ENCODE data around the gene PPP1R37. TPM values are rescaled to one million over a fixed set of nuclear protein-coding genes. Genes with fewer than 3 reads are reported as not detected.

The PPP1R37 gene
- total RNA-seq, 1 experiment from 2014 or later, result 45.7 TPM

GRCh38 chr19:45163751-45164460, 70.9 kb downstream of the PPP1R37 start:
- TF ChIP-seq CTCF (IDR thresholded peaks at IDR 0.05; ENCODE audit: unreplicated experiment), result no peak
- H3K4me1 Mint-ChIP-seq (ENCODE audit: low read depth, unreplicated experiment), result peaks cover 33% of the 10 kb centered on the region
- H3K9me3 Mint-ChIP-seq (ENCODE audit: low read depth, unreplicated experiment), result no peaks in the 10 kb centered on the region
- peaks cover 57% of the 10 kb centered on the region for H3K36me3 Mint-ChIP-seq (ENCODE audit: insufficient read depth, unreplicated experiment)
- intact Hi-C loops (cut with micrococcal nuclease; ENCODE audit: unreplicated experiment), result no loop called here
- CTCF ChIA-PET, result interaction anchor here (0.8 to 1.1 kb wide), 4 partner anchors 10 to 162 kb away, joined by 3 to 13 read pairs (median 4); partner anchors contain the start of genes BLOC1S3 and TRAPPC6A
- no peak overlapping the region for H3K27ac Mint-ChIP-seq (ENCODE audit: unreplicated experiment)
- BruUV-seq (replicated peaks), result no TSS peak
- no peak for DNase-seq
- no peak overlapping the region for H3K4me3 Mint-ChIP-seq (ENCODE audit: low read depth, unreplicated experiment)
- peaks cover under 1% of the 10 kb centered on the region for H3K27me3 Mint-ChIP-seq (ENCODE audit: unreplicated experiment)

- Mint-ChIP-seq H3K27me3 (ENCODE audit: unreplicated experiment) (no peaks in the 10 kb centered on the region), H3K9me3 (ENCODE audit: low read depth, unreplicated experiment) (no peaks in the 10 kb centered on the region), H3K4me3 (ENCODE audit: low read depth, unreplicated experiment) (no peak overlapping the region), H3K4me1 (ENCODE audit: low read depth, unreplicated experiment) (peaks cover 33% of the 10 kb centered on the region), H3K36me3 (ENCODE audit: insufficient read depth, unreplicated experiment) (peaks cover 55% of the 10 kb centered on the region), H3K27ac (ENCODE audit: unreplicated experiment) (no peak overlapping the region)
- no TSS peak for BruUV-seq (replicated peaks)
- intact Hi-C loops (cut with micrococcal nuclease; ENCODE audit: unreplicated experiment), result no loop called here
- no peak for TF ChIP-seq CTCF (IDR thresholded peaks at IDR 0.05; ENCODE audit: unreplicated experiment)
- peak; percentile 87 for DNase-seq
- CTCF ChIA-PET, result interaction anchor here (0.6 to 1.1 kb wide), 5 partner anchors 9 to 228 kb away, joined by 3 to 13 read pairs (median 3); partner anchors contain the start of genes BLOC1S3 and TRAPPC6A
Observed at GRCh38 chr19:45164577-45165335, 71.8 kb downstream of the PPP1R37 start.

- no peaks in the 10 kb centered on the region for H3K27me3 Mint-ChIP-seq (ENCODE audit: unreplicated experiment)
- intact Hi-C loops (cut with micrococcal nuclease; ENCODE audit: unreplicated experiment), result no loop called here
- peaks cover 36% of the 10 kb centered on the region for H3K36me3 Mint-ChIP-seq (ENCODE audit: insufficient read depth, unreplicated experiment)
- no peaks in the 10 kb centered on the region for H3K9me3 Mint-ChIP-seq (ENCODE audit: low read depth, unreplicated experiment)
- TF ChIP-seq CTCF (IDR thresholded peaks at IDR 0.05; ENCODE audit: unreplicated experiment), result no peak
- no peak for DNase-seq
- CTCF ChIA-PET, result interaction anchor here (2.1 kb wide), 1 partner anchor 11 kb away, joined by 7 read pairs; the partner anchor contains the start of genes BLOC1S3 and TRAPPC6A
- BruUV-seq (replicated peaks), result no TSS peak
- no peak overlapping the region for H3K4me3 Mint-ChIP-seq (ENCODE audit: low read depth, unreplicated experiment)
- no peak overlapping the region for H3K27ac Mint-ChIP-seq (ENCODE audit: unreplicated experiment)
- peaks cover 12% of the 10 kb centered on the region for H3K4me1 Mint-ChIP-seq (ENCODE audit: low read depth, unreplicated experiment)
Observed at GRCh38 chr19:45166723-45167252, 73.8 kb downstream of the PPP1R37 start.

- no peak for TF ChIP-seq CTCF (IDR thresholded peaks at IDR 0.05; ENCODE audit: unreplicated experiment)
- no TSS peak for BruUV-seq (replicated peaks)
- H3K9me3 Mint-ChIP-seq (ENCODE audit: low read depth, unreplicated experiment), result no peaks in the 10 kb centered on the region
- H3K27ac Mint-ChIP-seq (ENCODE audit: unreplicated experiment), result no peak overlapping the region
- DNase-seq, result no peak
- no peaks in the 10 kb centered on the region for H3K27me3 Mint-ChIP-seq (ENCODE audit: unreplicated experiment)
- H3K4me3 Mint-ChIP-seq (ENCODE audit: low read depth, unreplicated experiment), result no peak overlapping the region
- intact Hi-C loops (cut with micrococcal nuclease; ENCODE audit: unreplicated experiment), result no loop called here
- peaks cover 18% of the 10 kb centered on the region for H3K36me3 Mint-ChIP-seq (ENCODE audit: insufficient read depth, unreplicated experiment)
- CTCF ChIA-PET, result no interaction called here
- H3K4me1 Mint-ChIP-seq (ENCODE audit: low read depth, unreplicated experiment), result peaks cover 5% of the 10 kb centered on the region
Observed at GRCh38 chr19:45168767-45169351, 75.9 kb downstream of the PPP1R37 start.

All from Calu3 (cell line).